MCF 10A (cell line): ENCODE results near the gene GALNT14. TPM values are rescaled to one million over a fixed set of nuclear protein-coding genes. Genes with fewer than 3 reads are reported as not detected.
"Not testable (repeated sequence)": the region's sequence is repeated elsewhere in the genome, so short reads cannot be mapped to it uniquely, and the experiment has no call there.

Experiments used
- BruUV-seq: library from RNA; stranded (reverse); fragments of 400-500 nt; replicated peaks from 2 replicates; lab custom pipeline; 2021; lab: Mats Ljungman, UMichigan
- CTCF ChIA-PET: fragments of 300-600 bp; sonication (Branson Sonifier 250); formaldehyde crosslinking; extraction: SDS; loops from one replicate; lab custom pipeline; 2021; ENCODE audit warnings: antibody characterized with exemption, inconsistent platforms; lab: Yijun Ruan, JAX
- POLR2A ChIA-PET: fragments of 300-600, 350-650 bp; sonication (Branson Sonifier 250); formaldehyde crosslinking; extraction: SDS; loops from one replicate; lab custom pipeline; 2020; ENCODE audit warnings: antibody characterized with exemption, inconsistent platforms; lab: Yijun Ruan, JAX
- DNase-seq: peaks from one replicate; pipeline ENCODE4 v3.0.0-alpha.2; 2018; ENCODE audit not compliant: unreplicated experiment
- H3K27ac Mint-ChIP-seq: one replicate; pipeline ENCODE4 v1.8.0; 2022; ENCODE audit warnings: mild to moderate bottlenecking, low read depth, mixed read lengths; ENCODE audit not compliant: unreplicated experiment
- H3K27me3 Mint-ChIP-seq: one replicate; pipeline ENCODE4 v1.8.0; 2022; ENCODE audit warnings: mixed read lengths; ENCODE audit not compliant: insufficient read depth, unreplicated experiment
- H3K36me3 Mint-ChIP-seq: one replicate; pipeline ENCODE4 v1.8.0; 2022; ENCODE audit warnings: mild to moderate bottlenecking, moderate library complexity, mixed read lengths; ENCODE audit not compliant: insufficient read depth, unreplicated experiment
- H3K4me1 Mint-ChIP-seq: one replicate; pipeline ENCODE4 v1.8.0; 2022; ENCODE audit warnings: mixed read lengths; ENCODE audit not compliant: insufficient read depth, unreplicated experiment
- H3K4me3 Mint-ChIP-seq: one replicate; pipeline ENCODE4 v1.8.0; 2022; ENCODE audit warnings: mild to moderate bottlenecking, moderate library complexity, mixed read lengths; ENCODE audit not compliant: unreplicated experiment
- H3K9me3 Mint-ChIP-seq: one replicate; pipeline ENCODE4 v1.8.0; 2022; ENCODE audit warnings: mixed read lengths; ENCODE audit not compliant: unreplicated experiment
- intact Hi-C: fragments of 100-400 bp; cut with micrococcal nuclease; formaldehyde crosslinking; loops from 2 replicates; pipeline ENCODE4 v1.14.1; 2022
- total RNA-seq: library from RNA; stranded (reverse); gene quantifications from 2 replicates; pipeline ENCODE4 v1.2.3, GENCODE V29; 2022
- TF ChIP-seq, protein P1 (sequence below): fragments of 200-600 bp; IDR thresholded peaks from one replicate; pipeline ENCODE4 v1.8.0; 2022; ENCODE audit warnings: antibody characterized with exemption, mild to moderate bottlenecking; ENCODE audit not compliant: unreplicated experiment

The GALNT14 gene
- total RNA-seq, 1 experiment from 2014 or later: 4.6 TPM

DNA sequence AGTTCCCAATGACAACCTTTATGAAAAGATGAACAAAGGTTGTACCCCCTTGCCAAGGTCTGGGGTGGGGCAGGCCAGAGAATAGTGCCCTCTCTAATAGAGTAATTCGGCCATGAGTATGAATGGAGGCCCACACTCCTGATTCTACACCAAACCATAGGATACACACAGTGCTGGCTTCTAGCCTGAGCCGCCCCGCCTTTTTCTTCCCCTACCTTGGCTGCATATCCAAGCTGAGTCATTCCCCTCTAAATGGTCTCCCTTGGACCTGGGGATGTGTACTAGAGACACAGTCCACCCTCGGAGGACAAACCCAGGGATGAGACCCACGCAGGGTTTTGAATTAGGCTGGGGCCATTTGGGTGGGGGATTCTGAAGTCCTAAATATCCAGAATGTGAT lies 223.8 kb downstream of the GALNT14 start:
- intact Hi-C loops: no loop called here
- peak; percentile 54 for DNase-seq
- Mint-ChIP-seq H3K36me3 (no peaks in the 10 kb centered on the region), H3K27me3 (no peaks in the 10 kb centered on the region), H3K4me1 (no peaks in the 10 kb centered on the region), H3K27ac (no peak overlapping the region), H3K9me3 (no peaks in the 10 kb centered on the region), H3K4me3 (no peak overlapping the region)
- no TSS peak for BruUV-seq
- CTCF ChIA-PET: interaction anchor here (0.6 kb wide), 2 partner anchors 203 to 1618 kb away, joined by 3 to 4 read pairs; no protein-coding TSS in a partner anchor
- POLR2A ChIA-PET: no interaction called here
- TF ChIP-seq, protein P1, sequence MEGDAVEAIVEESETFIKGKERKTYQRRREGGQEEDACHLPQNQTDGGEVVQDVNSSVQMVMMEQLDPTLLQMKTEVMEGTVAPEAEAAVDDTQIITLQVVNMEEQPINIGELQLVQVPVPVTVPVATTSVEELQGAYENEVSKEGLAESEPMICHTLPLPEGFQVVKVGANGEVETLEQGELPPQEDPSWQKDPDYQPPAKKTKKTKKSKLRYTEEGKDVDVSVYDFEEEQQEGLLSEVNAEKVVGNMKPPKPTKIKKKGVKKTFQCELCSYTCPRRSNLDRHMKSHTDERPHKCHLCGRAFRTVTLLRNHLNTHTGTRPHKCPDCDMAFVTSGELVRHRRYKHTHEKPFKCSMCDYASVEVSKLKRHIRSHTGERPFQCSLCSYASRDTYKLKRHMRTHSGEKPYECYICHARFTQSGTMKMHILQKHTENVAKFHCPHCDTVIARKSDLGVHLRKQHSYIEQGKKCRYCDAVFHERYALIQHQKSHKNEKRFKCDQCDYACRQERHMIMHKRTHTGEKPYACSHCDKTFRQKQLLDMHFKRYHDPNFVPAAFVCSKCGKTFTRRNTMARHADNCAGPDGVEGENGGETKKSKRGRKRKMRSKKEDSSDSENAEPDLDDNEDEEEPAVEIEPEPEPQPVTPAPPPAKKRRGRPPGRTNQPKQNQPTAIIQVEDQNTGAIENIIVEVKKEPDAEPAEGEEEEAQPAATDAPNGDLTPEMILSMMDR: no peak

DNA sequence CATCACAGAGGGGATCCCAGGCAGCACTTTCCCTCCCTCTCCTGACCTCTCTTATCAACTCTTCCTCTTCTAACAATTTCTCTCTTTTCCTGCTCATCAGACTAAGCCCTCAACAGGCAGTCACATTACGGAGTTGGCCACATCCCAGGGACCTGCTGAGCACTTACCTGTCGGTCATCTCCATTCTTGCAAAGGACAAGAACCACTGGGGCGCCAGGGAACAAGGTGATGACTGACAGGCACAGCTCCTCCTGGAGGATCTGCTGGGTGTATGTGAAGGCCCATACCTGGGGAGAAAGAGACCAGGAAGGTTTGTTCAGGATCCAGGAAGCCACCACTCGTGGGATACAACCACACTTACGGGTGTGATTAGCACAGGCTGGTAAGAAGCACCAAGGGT lies 226.2 kb downstream of the GALNT14 start:
- H3K27me3 Mint-ChIP-seq: no peaks in the 10 kb centered on the region
- intact Hi-C loops: no loop called here
- DNase-seq: no peak
- no peaks in the 10 kb centered on the region for H3K4me1 Mint-ChIP-seq
- no peak overlapping the region for H3K27ac Mint-ChIP-seq
- TF ChIP-seq, protein P1: no peak
- ChIA-PET POLR2A (no interaction called here), CTCF (no interaction called here)
- no peak overlapping the region for H3K4me3 Mint-ChIP-seq
- no peaks in the 10 kb centered on the region for H3K36me3 Mint-ChIP-seq
- no peaks in the 10 kb centered on the region for H3K9me3 Mint-ChIP-seq
- BruUV-seq: no TSS peak

DNA sequence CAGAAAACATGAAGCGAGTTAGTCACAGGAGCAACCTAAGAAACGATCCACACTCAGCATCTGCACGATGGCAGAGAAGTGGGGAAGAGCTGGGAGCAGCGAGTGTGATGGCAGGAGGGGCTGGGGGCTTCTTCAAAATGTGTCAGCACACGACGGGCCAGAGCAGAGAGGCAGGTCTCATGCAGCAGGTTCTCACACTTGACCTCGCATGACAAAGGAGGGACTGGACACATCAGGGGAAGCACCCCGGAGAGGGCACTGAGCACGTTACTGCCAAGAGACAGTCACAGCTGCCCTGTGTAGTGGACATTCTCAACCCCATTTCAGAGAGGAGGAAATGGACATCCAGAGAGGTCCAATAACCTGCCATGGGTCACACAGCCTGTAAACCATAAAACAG lies 226.9 kb downstream of the GALNT14 start:
- no TSS peak for BruUV-seq
- Mint-ChIP-seq H3K4me3 (no peak overlapping the region), H3K36me3 (no peaks in the 10 kb centered on the region), H3K4me1 (no peaks in the 10 kb centered on the region), H3K27me3 (no peaks in the 10 kb centered on the region), H3K9me3 (no peaks in the 10 kb centered on the region), H3K27ac (no peak overlapping the region)
- TF ChIP-seq, protein P1: no peak
- ChIA-PET POLR2A (no interaction called here), CTCF (interaction anchor here (0.6 kb wide), 1 partner anchor 148 kb away, joined by 4 read pairs; no protein-coding TSS in a partner anchor)
- DNase-seq: no peak
- intact Hi-C loops: no loop called here

DNA sequence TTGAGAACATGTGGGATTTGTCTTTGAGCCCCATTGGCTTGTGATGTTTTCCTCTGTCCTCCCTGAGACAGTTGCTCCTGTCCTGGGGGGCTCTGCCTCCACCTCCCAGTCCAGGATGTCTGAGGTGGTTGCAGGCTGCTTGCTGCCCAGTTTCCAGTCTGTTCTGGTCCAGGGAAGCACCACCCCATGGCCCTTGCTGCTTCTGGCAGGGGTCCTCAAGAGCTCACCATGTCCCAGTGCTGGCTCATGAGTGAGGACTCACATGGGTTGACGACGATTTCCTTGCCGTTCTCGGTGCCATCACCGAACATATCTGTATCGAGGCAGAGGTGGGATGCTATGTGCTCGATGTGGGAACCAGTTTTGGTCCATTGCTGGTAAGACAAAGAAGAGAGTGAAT lies 227.6 kb downstream of the GALNT14 start:
- no TSS peak for BruUV-seq
- Mint-ChIP-seq H3K36me3 (no peaks in the 10 kb centered on the region), H3K27ac (no peak overlapping the region), H3K4me3 (no peak overlapping the region), H3K9me3 (no peaks in the 10 kb centered on the region), H3K4me1 (no peaks in the 10 kb centered on the region), H3K27me3 (no peaks in the 10 kb centered on the region)
- CTCF ChIA-PET: interaction anchor here (0.6 kb wide), 1 partner anchor 147 kb away, joined by 4 read pairs; no protein-coding TSS in a partner anchor
- TF ChIP-seq, protein P1: no peak
- POLR2A ChIA-PET: no interaction called here
- intact Hi-C loops: no loop called here
- DNase-seq: no peak

DNA sequence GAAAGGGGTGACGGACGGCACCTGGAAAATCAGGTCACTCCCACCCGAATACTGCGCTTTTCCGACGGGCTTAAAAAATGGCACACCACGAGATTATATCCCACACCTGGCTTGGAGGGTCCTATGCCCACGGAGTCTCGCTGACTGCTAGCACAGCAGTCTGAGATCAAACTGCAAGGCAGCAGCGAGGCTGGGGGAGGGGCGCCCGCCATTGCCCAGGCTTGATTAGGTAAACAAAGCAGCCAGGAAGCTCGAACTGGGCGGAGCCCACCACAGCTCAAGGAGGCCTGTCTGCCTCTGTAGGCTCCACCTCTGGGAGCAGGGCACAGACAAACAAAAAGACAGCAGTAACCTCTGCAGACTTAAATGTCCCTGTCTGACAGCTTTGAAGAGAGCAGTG lies 233.8 kb downstream of the GALNT14 start:
- H3K36me3 Mint-ChIP-seq, H3K4me1 Mint-ChIP-seq, BruUV-seq, H3K27ac Mint-ChIP-seq, H3K4me3 Mint-ChIP-seq, H3K27me3 Mint-ChIP-seq, intact Hi-C loops, CTCF ChIA-PET, H3K9me3 Mint-ChIP-seq, POLR2A ChIA-PET, DNase-seq: not testable (repeated sequence)
